Fibroblast of skin of back (primary cell): ENCODE results near the gene KLF4.
A peak's percentile ranks its signal among the peaks of the same experiment; 100 is the strongest.

ENCODE experiments used
- DNase-seq: peaks from one replicate; pipeline ENCODE4 v3.0.0-alpha.2; 2013

KLF4 gene

GRCh38 chr9:107487521-107488374 is 1.8 kb downstream of the KLF4 start:
- peak; percentile 57 for DNase-seq

- no peak for DNase-seq
Measured at GRCh38 chr9:107486674-107487520, 2.7 kb downstream of the KLF4 start.

- DNase-seq, result no peak
Measured at GRCh38 chr9:107485458-107486043, 4.0 kb downstream of the KLF4 start.

GRCh38 chr9:107484117-107484723 is 5.3 kb downstream of the KLF4 start:
- peak; percentile 79 for DNase-seq

- DNase-seq, result no peak
Measured at GRCh38 chr9:107483666-107484065, 5.9 kb downstream of the KLF4 start.

GRCh38 chr9:107481035-107481434 is 8.5 kb downstream of the KLF4 start:
- DNase-seq, result no peak

GRCh38 chr9:107480386-107480789 is 9.2 kb downstream of the KLF4 start:
- peak; percentile 66 for DNase-seq

- DNase-seq, result no peak
Measured at GRCh38 chr9:107478805-107479204, 10.8 kb downstream of the KLF4 start.

GRCh38 chr9:107474124-107474523 is 15.4 kb downstream of the KLF4 start:
- DNase-seq, result no peak

GRCh38 chr9:107472581-107473340 is 16.8 kb downstream of the KLF4 start:
- no peak for DNase-seq

GRCh38 chr9:107471552-107471951 is 18.0 kb downstream of the KLF4 start:
- DNase-seq, result peak; percentile 63

- DNase-seq, result no peak
Measured at GRCh38 chr9:107467416-107467815, 22.2 kb downstream of the KLF4 start.

- DNase-seq, result no peak
Measured at GRCh38 chr9:107466826-107467225, 22.7 kb downstream of the KLF4 start.

GRCh38 chr9:107465467-107466451 is 23.8 kb downstream of the KLF4 start:
- DNase-seq, result peak; percentile 65

GRCh38 chr9:107464516-107464915 is 25.1 kb downstream of the KLF4 start:
- DNase-seq, result peak; percentile 59

GRCh38 chr9:107462691-107463090 is 26.9 kb downstream of the KLF4 start:
- DNase-seq, result peak; percentile 33

- DNase-seq, result no peak
Measured at GRCh38 chr9:107460153-107461023, 29.2 kb downstream of the KLF4 start.

- DNase-seq, result no peak
Measured at GRCh38 chr9:107455425-107456135, 34.0 kb downstream of the KLF4 start.

- no peak for DNase-seq
Measured at GRCh38 chr9:107453479-107453878, 36.1 kb downstream of the KLF4 start.
